ENCODE results near the gene OPCML.

DNA sequence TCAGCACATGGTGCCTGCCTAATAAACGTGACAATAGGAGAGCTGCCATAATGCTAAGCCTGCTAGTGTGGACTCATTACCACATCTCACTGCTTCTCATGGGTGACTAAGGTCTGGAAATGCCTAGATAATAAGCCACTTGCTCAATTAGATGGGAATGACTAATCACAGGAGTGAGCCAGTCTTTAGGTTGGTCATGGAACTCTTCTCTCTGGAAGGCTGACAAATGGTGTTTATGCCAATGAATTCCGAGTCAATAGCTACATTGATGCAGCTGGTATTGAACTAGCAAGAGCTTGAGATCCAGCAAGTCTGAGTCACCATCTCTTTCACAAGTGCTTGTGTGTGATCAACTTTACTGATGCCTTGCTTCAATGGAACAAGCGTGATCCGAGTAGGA, 334.9 kb downstream of the OPCML start:
- no peak for TF ChIP-seq RBM39 (IDR thresholded peaks at IDR 0.05; ENCODE audit: low read depth, low read length, poor library complexity, severe bottlenecking)
- no peak for TF ChIP-seq POLR2A (IDR thresholded peaks at IDR 0.05; ENCODE audit: insufficient read depth in 1 of 2, low read depth in 2 of 2, low read length in 2 of 2)
- no peak for TF ChIP-seq NR3C1 (CRISPR knock-in tag; IDR thresholded peaks at IDR 0.05)
- no peak for TF ChIP-seq MYC (CRISPR knock-in tag; IDR thresholded peaks at IDR 0.05; ENCODE audit: borderline replicate concordance)
- no peak for TF ChIP-seq RFX5 (IDR thresholded peaks at IDR 0.05; ENCODE audit: low read depth, low read length)
- TF ChIP-seq EZH2 (conservative IDR thresholded peaks at IDR 0.05; ENCODE audit: low read depth, low read length): no peak
- no peak for TF ChIP-seq ATF7 (IDR thresholded peaks at IDR 0.05)
- no peak for TF ChIP-seq ATF7 (CRISPR knock-in tag; IDR thresholded peaks at IDR 0.05)
- no peak for TF ChIP-seq RFXANK (CRISPR knock-in tag; IDR thresholded peaks at IDR 0.05)
- no peak for TF ChIP-seq ZNF749 (CRISPR knock-in tag; IDR thresholded peaks at IDR 0.05; ENCODE audit: borderline replicate concordance)
- TF ChIP-seq, protein P1, sequence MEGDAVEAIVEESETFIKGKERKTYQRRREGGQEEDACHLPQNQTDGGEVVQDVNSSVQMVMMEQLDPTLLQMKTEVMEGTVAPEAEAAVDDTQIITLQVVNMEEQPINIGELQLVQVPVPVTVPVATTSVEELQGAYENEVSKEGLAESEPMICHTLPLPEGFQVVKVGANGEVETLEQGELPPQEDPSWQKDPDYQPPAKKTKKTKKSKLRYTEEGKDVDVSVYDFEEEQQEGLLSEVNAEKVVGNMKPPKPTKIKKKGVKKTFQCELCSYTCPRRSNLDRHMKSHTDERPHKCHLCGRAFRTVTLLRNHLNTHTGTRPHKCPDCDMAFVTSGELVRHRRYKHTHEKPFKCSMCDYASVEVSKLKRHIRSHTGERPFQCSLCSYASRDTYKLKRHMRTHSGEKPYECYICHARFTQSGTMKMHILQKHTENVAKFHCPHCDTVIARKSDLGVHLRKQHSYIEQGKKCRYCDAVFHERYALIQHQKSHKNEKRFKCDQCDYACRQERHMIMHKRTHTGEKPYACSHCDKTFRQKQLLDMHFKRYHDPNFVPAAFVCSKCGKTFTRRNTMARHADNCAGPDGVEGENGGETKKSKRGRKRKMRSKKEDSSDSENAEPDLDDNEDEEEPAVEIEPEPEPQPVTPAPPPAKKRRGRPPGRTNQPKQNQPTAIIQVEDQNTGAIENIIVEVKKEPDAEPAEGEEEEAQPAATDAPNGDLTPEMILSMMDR (CRISPR knock-in tag; IDR thresholded peaks at IDR 0.05): no peak
- TF ChIP-seq CHD2 (IDR thresholded peaks at IDR 0.05; ENCODE audit: low read depth, low read length): no peak
- no peak for TF ChIP-seq ZMAT3 (CRISPR knock-in tag; conservative IDR thresholded peaks at IDR 0.05)

Data from HepG2 (cell line).